ENCODE results near the gene MC3R. TPM values are rescaled to one million over a fixed set of nuclear protein-coding genes. Genes with fewer than 3 reads are reported as not detected.

The MC3R gene
- total and polyA plus RNA-seq, 12 donors, result not detected

GRCh38 chr20:56234110-56234509, 14.4 kb upstream of the MC3R start:
- no peaks in the 10 kb centered on the region for H3K36me3 ChIP-seq (replicated peaks in 1 of 2)
- H3K9me3 ChIP-seq (replicated peaks in 1 of 3), result no peaks in the 10 kb centered on the region
- H3K4me1 ChIP-seq (replicated peaks in 1 of 2), result no peaks in the 10 kb centered on the region
- WGBS, 4 donors, result 76 to 90% (median 82%) methylated on average over 3 of the region's 3 CpGs
- intact Hi-C loops (cut with DNase I), result no loop called here
- H3K4me3 ChIP-seq, result no peak overlapping the region
- no peak for DNase-seq
- H3K27me3 ChIP-seq, result no peaks in the 10 kb centered on the region
- H3K27ac ChIP-seq, result no peak overlapping the region
- TF ChIP-seq POLR2A (IDR thresholded peaks at IDR 0.05), result no peak
- TF ChIP-seq, protein P1, sequence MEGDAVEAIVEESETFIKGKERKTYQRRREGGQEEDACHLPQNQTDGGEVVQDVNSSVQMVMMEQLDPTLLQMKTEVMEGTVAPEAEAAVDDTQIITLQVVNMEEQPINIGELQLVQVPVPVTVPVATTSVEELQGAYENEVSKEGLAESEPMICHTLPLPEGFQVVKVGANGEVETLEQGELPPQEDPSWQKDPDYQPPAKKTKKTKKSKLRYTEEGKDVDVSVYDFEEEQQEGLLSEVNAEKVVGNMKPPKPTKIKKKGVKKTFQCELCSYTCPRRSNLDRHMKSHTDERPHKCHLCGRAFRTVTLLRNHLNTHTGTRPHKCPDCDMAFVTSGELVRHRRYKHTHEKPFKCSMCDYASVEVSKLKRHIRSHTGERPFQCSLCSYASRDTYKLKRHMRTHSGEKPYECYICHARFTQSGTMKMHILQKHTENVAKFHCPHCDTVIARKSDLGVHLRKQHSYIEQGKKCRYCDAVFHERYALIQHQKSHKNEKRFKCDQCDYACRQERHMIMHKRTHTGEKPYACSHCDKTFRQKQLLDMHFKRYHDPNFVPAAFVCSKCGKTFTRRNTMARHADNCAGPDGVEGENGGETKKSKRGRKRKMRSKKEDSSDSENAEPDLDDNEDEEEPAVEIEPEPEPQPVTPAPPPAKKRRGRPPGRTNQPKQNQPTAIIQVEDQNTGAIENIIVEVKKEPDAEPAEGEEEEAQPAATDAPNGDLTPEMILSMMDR (IDR thresholded peaks at IDR 0.05), result no peak

DNA sequence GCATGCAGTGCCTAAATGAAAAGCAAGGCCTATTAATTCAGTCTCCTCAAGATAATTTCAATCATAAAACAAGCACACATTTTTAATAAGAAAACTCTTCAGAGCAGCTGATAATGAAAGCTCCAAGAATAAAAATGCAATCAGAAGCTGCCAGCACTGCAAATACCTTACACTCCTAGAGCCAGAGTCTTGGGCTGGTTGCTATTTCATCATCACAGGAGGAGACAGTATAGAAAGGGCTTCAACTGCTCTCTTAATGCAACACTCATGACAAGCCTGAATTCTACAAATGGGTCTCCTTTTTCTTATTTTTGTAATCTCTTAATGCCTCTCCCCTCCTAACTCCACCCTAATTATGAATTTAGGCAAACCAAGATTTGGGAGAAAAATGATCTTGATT, 11.2 kb upstream of the MC3R start:
- H3K9me3 ChIP-seq (replicated peaks in 1 of 3), result no peaks in the 10 kb centered on the region
- no peak for DNase-seq
- TF ChIP-seq POLR2A (IDR thresholded peaks at IDR 0.05), result no peak
- TF ChIP-seq, protein P1 (IDR thresholded peaks at IDR 0.05), result no peak
- intact Hi-C loops (cut with DNase I), result no loop called here
- no peak overlapping the region for H3K27ac ChIP-seq
- H3K36me3 ChIP-seq (replicated peaks in 1 of 2), result no peaks in the 10 kb centered on the region
- no peaks in the 10 kb centered on the region for H3K4me1 ChIP-seq (replicated peaks in 1 of 2)
- H3K4me3 ChIP-seq, result no peak overlapping the region
- no peaks in the 10 kb centered on the region for H3K27me3 ChIP-seq

DNA sequence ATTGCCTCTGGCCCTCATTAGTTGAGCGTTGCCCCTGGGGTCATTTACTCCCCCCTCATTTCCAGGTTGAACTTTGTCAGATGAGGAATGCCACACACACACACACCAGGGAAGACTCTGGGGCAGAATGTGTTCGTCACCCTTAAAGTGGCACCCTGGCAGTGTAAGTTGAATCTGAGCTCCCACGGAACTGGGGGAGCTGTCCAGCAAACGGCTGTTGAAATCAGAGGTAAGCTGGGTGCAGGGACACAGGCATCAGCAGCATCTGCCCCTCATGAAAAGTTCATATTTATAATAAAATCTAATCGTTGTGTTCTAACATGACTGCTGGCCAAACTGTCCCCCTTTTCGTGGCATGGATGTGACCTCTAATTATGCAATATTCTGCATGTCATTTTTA, 4.3 kb upstream of the MC3R start:
- no peaks in the 10 kb centered on the region for H3K36me3 ChIP-seq (replicated peaks in 1 of 2)
- no peak overlapping the region for H3K27ac ChIP-seq
- H3K9me3 ChIP-seq (replicated peaks in 1 of 3), result no peaks in the 10 kb centered on the region
- intact Hi-C loops (cut with DNase I), result no loop called here
- H3K4me1 ChIP-seq (replicated peaks in 1 of 2), result no peaks in the 10 kb centered on the region
- peaks cover 5% of the 10 kb centered on the region for H3K27me3 ChIP-seq
- TF ChIP-seq, protein P1 (IDR thresholded peaks at IDR 0.05), result no peak
- TF ChIP-seq POLR2A (IDR thresholded peaks at IDR 0.05), result no peak
- no peak for DNase-seq
- no peak overlapping the region for H3K4me3 ChIP-seq
- whole genome bisulfite sequencing, 4 donors, result 27 to 42% (median 30%) methylated on average over 5 to 6 of the region's 6 CpGs

- Histone ChIP-seq H3K9me3 (replicated peaks in 1 of 3) (no peaks in the 10 kb centered on the region), H3K4me3 (no peak overlapping the region), H3K27me3 (peaks cover 6% of the 10 kb centered on the region), H3K4me1 (replicated peaks in 1 of 2) (no peaks in the 10 kb centered on the region), H3K36me3 (replicated peaks in 1 of 2) (no peaks in the 10 kb centered on the region), H3K27ac (no peak overlapping the region)
- 0 to 5% (median 4%) methylated on average over 3 of the region's 3 CpGs for WGBS, 4 donors
- TF ChIP-seq, protein P1 (IDR thresholded peaks at IDR 0.05), result no peak
- intact Hi-C loops (cut with DNase I), result loop anchor here in 1 of 2 donors (5.0 kb wide), 1 partner anchor 87 kb away; no protein-coding TSS in a partner anchor
- DNase-seq, result no peak
Measured at GRCh38 chr20:56245761-56246160, 2.8 kb upstream of the MC3R start.

Measured in adrenal gland (tissue), 12 donors.